HAP-1 (cell line): ENCODE measurements around the gene MAPKAPK3.
A peak's percentile ranks its signal among the peaks of the same experiment; 100 is the strongest.

Experiments used
- DNase-seq, 2 experiments: peaks; one replicate each; pipeline ENCODE4 v3.0.0-alpha.2; 2016 to 2020; ENCODE audit warnings: low spot score in 2 of 2
- H3K27me3 ChIP-seq: fragments of 250-450 bp; sonication (Bioruptor Pico); 2 replicates; pipeline ENCODE4 v1.5.1; 2020; ENCODE audit warnings: low read depth, mild to moderate bottlenecking, moderate library complexity
- H3K36me3 ChIP-seq: fragments of 250-450 bp; sonication (Bioruptor Pico); replicated peaks from 2 replicates; pipeline ENCODE4 v1.5.1; 2020; ENCODE audit warnings: mild to moderate bottlenecking
- H3K4me1 ChIP-seq: fragments of 250-450 bp; sonication (Bioruptor Pico); 2 replicates; pipeline ENCODE4 v1.5.1; 2020; ENCODE audit warnings: mild to moderate bottlenecking
- H3K4me3 ChIP-seq: fragments of 250-450 bp; sonication (Bioruptor Pico); 2 replicates; pipeline ENCODE4 v1.5.1; 2020; ENCODE audit warnings: mild to moderate bottlenecking, moderate library complexity
- H3K9me3 ChIP-seq: fragments of 250-450 bp; sonication (Bioruptor Pico); 2 replicates; pipeline ENCODE4 v1.5.1; 2020; ENCODE audit warnings: mild to moderate bottlenecking, moderate library complexity
- in situ Hi-C: fragments of 300-500 bp; cut with MboI; formaldehyde crosslinking; loops from 3 replicates; pipeline ENCODE4 v1.14.3; 2020; ENCODE audit warnings: low sequenced_read_pairs, inconsistent platforms, mixed read lengths

Gene MAPKAPK3

GRCh38 chr3:50607271-50608091 is 9.5 kb upstream of the MAPKAPK3 start:
- DNase-seq, result no peak
- peaks cover 4% of the 10 kb centered on the region; the same call in 1 of the 2 replicates for H3K36me3 ChIP-seq
- peaks cover 12% of the 10 kb centered on the region for H3K4me1 ChIP-seq
- in situ Hi-C loops, result no loop called here
- H3K9me3 ChIP-seq, result no peaks in the 10 kb centered on the region
- H3K4me3 ChIP-seq, result no peak overlapping the region
- H3K27me3 ChIP-seq, result no peaks in the 10 kb centered on the region

GRCh38 chr3:50608278-50608677 is 8.7 kb upstream of the MAPKAPK3 start:
- peaks cover 12% of the 10 kb centered on the region for H3K4me1 ChIP-seq

GRCh38 chr3:50609071-50609762 is 7.7 kb upstream of the MAPKAPK3 start:
- H3K4me3 ChIP-seq, result no peak overlapping the region
- DNase-seq, result no peak
- no peaks in the 10 kb centered on the region for H3K9me3 ChIP-seq
- in situ Hi-C loops, result no loop called here
- H3K4me1 ChIP-seq, result peaks cover 12% of the 10 kb centered on the region
- no peaks in the 10 kb centered on the region for H3K27me3 ChIP-seq
- peaks cover 4% of the 10 kb centered on the region; the same call in 1 of the 2 replicates for H3K36me3 ChIP-seq

More at GRCh38 chr3:50608278-50608677, 8.7 kb upstream of the MAPKAPK3 start:
- in situ Hi-C loops, result no loop called here
- H3K36me3 ChIP-seq, result peaks cover 4% of the 10 kb centered on the region; the same call in 1 of the 2 replicates
- H3K4me3 ChIP-seq, result no peak overlapping the region
- DNase-seq, result no peak
- H3K9me3 ChIP-seq, result no peaks in the 10 kb centered on the region
- H3K27me3 ChIP-seq, result no peaks in the 10 kb centered on the region

- Histone ChIP-seq H3K27me3 (no peaks in the 10 kb centered on the region), H3K36me3 (peaks cover 4% of the 10 kb centered on the region; the same call in 1 of the 2 replicates), H3K4me1 (peaks cover 12% of the 10 kb centered on the region), H3K9me3 (no peaks in the 10 kb centered on the region), H3K4me3 (no peak overlapping the region)
- DNase-seq, result no peak
- in situ Hi-C loops, result no loop called here
These were observed 7.2 kb upstream of the MAPKAPK3 start for GRCh38 chr3:50609763-50610085.

GRCh38 chr3:50610181-50610971 is 6.6 kb upstream of the MAPKAPK3 start:
- peaks cover 12% of the 10 kb centered on the region for H3K4me1 ChIP-seq
- H3K27me3 ChIP-seq, result no peaks in the 10 kb centered on the region
- peaks cover 4% of the 10 kb centered on the region; the same call in 1 of the 2 replicates for H3K36me3 ChIP-seq
- H3K9me3 ChIP-seq, result no peaks in the 10 kb centered on the region
- in situ Hi-C loops, result no loop called here
- peak overlapping the region; percentile 59 for H3K4me3 ChIP-seq
- no peak for DNase-seq

- H3K27me3 ChIP-seq, result no peaks in the 10 kb centered on the region
- H3K9me3 ChIP-seq, result no peaks in the 10 kb centered on the region
- in situ Hi-C loops, result no loop called here
- peak overlapping the region; percentile 59 for H3K4me3 ChIP-seq
- H3K4me1 ChIP-seq, result peaks cover 12% of the 10 kb centered on the region
- DNase-seq, result no peak
- no peaks in the 10 kb centered on the region for H3K36me3 ChIP-seq
These were observed 5.9 kb upstream of the MAPKAPK3 start for GRCh38 chr3:50610992-50611463.

GRCh38 chr3:50611464-50612233 is 5.3 kb upstream of the MAPKAPK3 start, which contains the start of gene CISH:
Gene CISH (minus strand): TSS chr3:50611774. CDS start chr3:50611650, 124 bp downstream.
- no peaks in the 10 kb centered on the region for H3K36me3 ChIP-seq
- DNase-seq, result peak; percentile 96 to 98
- no peaks in the 10 kb centered on the region for H3K9me3 ChIP-seq
- H3K27me3 ChIP-seq, result no peaks in the 10 kb centered on the region
- in situ Hi-C loops, result no loop called here
- H3K4me3 ChIP-seq, result peak within 1 kb of the TSS; percentile 59
- H3K4me1 ChIP-seq, result peaks cover 18% of the 10 kb centered on the region

- Histone ChIP-seq H3K9me3 (no peaks in the 10 kb centered on the region), H3K27me3 (no peaks in the 10 kb centered on the region), H3K4me1 (peaks cover 18% of the 10 kb centered on the region), H3K4me3 (peak overlapping the region; percentile 59), H3K36me3 (no peaks in the 10 kb centered on the region)
- no peak for DNase-seq
- in situ Hi-C loops, result no loop called here
These were observed 4.6 kb upstream of the MAPKAPK3 start for GRCh38 chr3:50612234-50612882.

GRCh38 chr3:50612970-50613846 is 3.7 kb upstream of the MAPKAPK3 start:
- Histone ChIP-seq H3K4me1 (peaks cover 22% of the 10 kb centered on the region), H3K9me3 (no peaks in the 10 kb centered on the region), H3K4me3 (no peak overlapping the region), H3K27me3 (no peaks in the 10 kb centered on the region), H3K36me3 (no peaks in the 10 kb centered on the region)
- no peak for DNase-seq
- in situ Hi-C loops, result no loop called here

- in situ Hi-C loops, result loop anchor here (5.0 kb wide), 1 partner anchor 757 kb away; no protein-coding TSS in a partner anchor
- peaks cover 26% of the 10 kb centered on the region for H3K4me1 ChIP-seq
- no peak overlapping the region for H3K4me3 ChIP-seq
- no peak for DNase-seq
- no peaks in the 10 kb centered on the region for H3K9me3 ChIP-seq
- peaks cover 11% of the 10 kb centered on the region for H3K36me3 ChIP-seq
- H3K27me3 ChIP-seq, result no peaks in the 10 kb centered on the region
These were observed 1.8 kb upstream of the MAPKAPK3 start for GRCh38 chr3:50615190-50615589.

GRCh38 chr3:50616003-50616769 is 765 bp upstream of the MAPKAPK3 start:
- in situ Hi-C loops, result loop anchor here (5.0 kb wide), 1 partner anchor 756 kb away; no protein-coding TSS in a partner anchor
- peak overlapping the region; percentile 90 for H3K4me3 ChIP-seq

More at GRCh38 chr3:50616003-50616769, 765 bp upstream of the MAPKAPK3 start:
- Histone ChIP-seq H3K4me1 (peaks cover 18% of the 10 kb centered on the region), H3K27me3 (no peaks in the 10 kb centered on the region), H3K9me3 (no peaks in the 10 kb centered on the region), H3K36me3 (peaks cover 11% of the 10 kb centered on the region)
- peak; percentile 89 to 92 for DNase-seq
